ENCODE data around the gene OAF.
A peak's percentile ranks its signal among the peaks of the same experiment; 100 is the strongest.

GRCh38 chr11:120235024-120235628 lies 24.3 kb downstream of the OAF start:
- TF ChIP-seq CTCF (IDR thresholded peaks at IDR 0.05) (peak in 2 of 3 donors; percentile 19 to 35), EP300 (IDR thresholded peaks at IDR 0.05) (no peak), POLR2A (IDR thresholded peaks at IDR 0.05) (no peak)
